Neural crest cell (in vitro differentiated cells): ENCODE results near the gene RACK1. TPM values are rescaled to one million over a fixed set of nuclear protein-coding genes. Genes with fewer than 3 reads are reported as not detected.
A peak's percentile ranks its signal among the peaks of the same experiment; 100 is the strongest.

Experiments
- DNase-seq: peaks from one replicate; pipeline ENCODE4 v3.0.0; 2021; ENCODE audit warnings: low read depth, mixed read lengths, low spot score
- H3K27ac Mint-ChIP-seq: one replicate; pipeline ENCODE4 v1.8.0; 2021; ENCODE audit warnings: mild to moderate bottlenecking, mixed read lengths; ENCODE audit not compliant: unreplicated experiment
- H3K27me3 Mint-ChIP-seq: 2 replicates; pipeline ENCODE4 v1.8.0; 2021; ENCODE audit warnings: low read depth, mild to moderate bottlenecking, mixed read lengths
- H3K36me3 Mint-ChIP-seq: 2 replicates; pipeline ENCODE4 v1.8.0; 2021; ENCODE audit warnings: low read depth, mild to moderate bottlenecking, mixed read lengths
- H3K4me1 Mint-ChIP-seq: 2 replicates; pipeline ENCODE4 v1.8.0; 2021; ENCODE audit warnings: mixed read lengths
- H3K4me3 Mint-ChIP-seq: one replicate; pipeline ENCODE4 v1.8.0; 2021; ENCODE audit warnings: mild to moderate bottlenecking, mixed read lengths
- H3K9me3 Mint-ChIP-seq: 2 replicates; pipeline ENCODE4 v1.8.0; 2021; ENCODE audit warnings: mixed read lengths
- total RNA-seq: library from RNA; stranded (reverse); gene quantifications from 2 replicates; pipeline ENCODE4 v1.2.1, GENCODE V29; 2021
- TF ChIP-seq, protein P1 (sequence below): fragments of 200-600 bp; sonication (generic); conservative IDR thresholded peaks from 2 replicates; pipeline ENCODE4 v1.5.0; 2021; ENCODE audit warnings: antibody characterized with exemption, mild to moderate bottlenecking

Gene RACK1
- total RNA-seq, 1 donor from 2014 or later, result 2,359 TPM

DNA sequence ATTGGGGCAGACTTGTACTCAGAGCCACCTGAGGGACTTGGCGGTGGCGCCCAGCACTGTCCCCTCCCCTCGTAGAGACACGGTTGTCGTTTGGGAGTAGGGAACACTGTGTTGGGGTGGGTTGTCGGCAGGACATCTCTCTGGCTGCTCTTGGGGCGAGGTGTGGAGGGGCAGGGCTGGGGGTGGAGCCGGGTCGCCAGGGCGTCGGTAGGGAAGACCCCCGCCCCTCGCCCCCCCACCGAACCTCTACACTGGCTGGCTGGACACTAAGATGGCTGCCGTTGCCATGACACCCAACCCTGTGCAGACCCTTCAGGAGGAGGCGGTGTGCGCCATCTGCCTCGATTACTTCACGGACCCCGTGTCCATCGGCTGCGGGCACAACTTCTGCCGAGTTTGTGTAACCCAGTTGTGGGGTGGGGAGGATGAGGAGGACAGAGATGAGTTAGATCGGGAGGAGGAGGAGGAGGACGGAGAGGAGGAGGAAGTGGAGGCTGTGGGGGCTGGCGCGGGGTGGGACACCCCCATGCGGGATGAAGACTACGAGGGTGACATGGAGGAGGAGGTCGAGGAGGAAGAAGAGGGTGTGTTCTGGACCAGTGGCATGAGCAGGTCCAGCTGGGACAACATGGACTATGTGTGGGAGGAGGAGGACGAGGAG lies 19.8 kb downstream of the RACK1 start:
- DNase-seq, result peak; percentile 64
- TF ChIP-seq, protein P1, sequence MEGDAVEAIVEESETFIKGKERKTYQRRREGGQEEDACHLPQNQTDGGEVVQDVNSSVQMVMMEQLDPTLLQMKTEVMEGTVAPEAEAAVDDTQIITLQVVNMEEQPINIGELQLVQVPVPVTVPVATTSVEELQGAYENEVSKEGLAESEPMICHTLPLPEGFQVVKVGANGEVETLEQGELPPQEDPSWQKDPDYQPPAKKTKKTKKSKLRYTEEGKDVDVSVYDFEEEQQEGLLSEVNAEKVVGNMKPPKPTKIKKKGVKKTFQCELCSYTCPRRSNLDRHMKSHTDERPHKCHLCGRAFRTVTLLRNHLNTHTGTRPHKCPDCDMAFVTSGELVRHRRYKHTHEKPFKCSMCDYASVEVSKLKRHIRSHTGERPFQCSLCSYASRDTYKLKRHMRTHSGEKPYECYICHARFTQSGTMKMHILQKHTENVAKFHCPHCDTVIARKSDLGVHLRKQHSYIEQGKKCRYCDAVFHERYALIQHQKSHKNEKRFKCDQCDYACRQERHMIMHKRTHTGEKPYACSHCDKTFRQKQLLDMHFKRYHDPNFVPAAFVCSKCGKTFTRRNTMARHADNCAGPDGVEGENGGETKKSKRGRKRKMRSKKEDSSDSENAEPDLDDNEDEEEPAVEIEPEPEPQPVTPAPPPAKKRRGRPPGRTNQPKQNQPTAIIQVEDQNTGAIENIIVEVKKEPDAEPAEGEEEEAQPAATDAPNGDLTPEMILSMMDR, result no peak
- H3K27ac Mint-ChIP-seq, result peak overlapping the region; percentile 99
- H3K9me3 Mint-ChIP-seq, result peaks cover 6% of the 10 kb centered on the region
- peaks cover 40% of the 10 kb centered on the region for H3K27me3 Mint-ChIP-seq
- peaks cover 42% of the 10 kb centered on the region for H3K4me1 Mint-ChIP-seq
- peaks cover 11% of the 10 kb centered on the region for H3K36me3 Mint-ChIP-seq
- H3K4me3 Mint-ChIP-seq, result peak overlapping the region; percentile 95

DNA sequence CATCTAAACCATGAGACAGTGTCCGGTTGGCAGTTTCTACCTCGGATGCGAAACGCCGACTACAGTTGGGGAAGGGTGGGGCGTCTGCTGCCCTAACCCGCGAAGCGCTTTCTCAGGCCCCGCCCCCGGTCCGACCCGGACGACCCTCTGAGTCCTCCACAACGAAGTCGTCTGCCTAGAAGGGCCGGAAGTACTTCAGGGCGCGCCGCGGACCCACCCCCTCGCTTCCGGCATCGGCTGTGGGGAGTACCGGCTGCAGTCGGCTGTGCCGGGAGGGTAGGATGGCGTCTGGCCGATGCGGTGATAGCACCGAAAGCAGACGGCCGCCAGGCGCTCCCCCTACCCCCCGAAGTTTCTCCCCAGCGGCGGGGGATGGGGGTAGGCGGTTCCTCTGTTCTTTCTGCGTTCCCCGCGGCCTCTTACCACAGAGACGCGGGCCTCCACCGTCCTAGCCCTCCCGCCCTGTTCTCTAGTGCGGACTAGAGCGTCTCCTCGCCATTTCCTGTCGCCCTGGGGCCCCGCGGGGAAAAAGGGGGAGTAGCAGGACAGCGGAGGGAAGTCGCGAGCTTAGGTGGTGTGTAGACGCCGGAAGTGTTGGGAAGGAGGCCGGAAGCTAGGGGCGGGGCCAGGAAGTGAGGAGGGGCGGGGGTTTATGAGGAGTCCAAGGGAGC lies 20.5 kb downstream of the RACK1 start, which contains the start of gene TRIM41:
Gene TRIM41, plus strand, starts transcription at position 224 of the 671 bp plus-strand sequence. CDS start 719 bp downstream, outside the sequence.
- H3K9me3 Mint-ChIP-seq, result peaks cover 6% of the 10 kb centered on the region
- H3K4me3 Mint-ChIP-seq, result peak within 1 kb of the TSS; percentile 95
- TF ChIP-seq, protein P1, result peak; percentile 9
- peaks cover 46% of the 10 kb centered on the region for H3K27me3 Mint-ChIP-seq
- peaks cover 11% of the 10 kb centered on the region for H3K36me3 Mint-ChIP-seq
- H3K27ac Mint-ChIP-seq, result peak within 1 kb of the TSS; percentile 99
- peaks cover 44% of the 10 kb centered on the region for H3K4me1 Mint-ChIP-seq
- peak; percentile 97 for DNase-seq

DNA sequence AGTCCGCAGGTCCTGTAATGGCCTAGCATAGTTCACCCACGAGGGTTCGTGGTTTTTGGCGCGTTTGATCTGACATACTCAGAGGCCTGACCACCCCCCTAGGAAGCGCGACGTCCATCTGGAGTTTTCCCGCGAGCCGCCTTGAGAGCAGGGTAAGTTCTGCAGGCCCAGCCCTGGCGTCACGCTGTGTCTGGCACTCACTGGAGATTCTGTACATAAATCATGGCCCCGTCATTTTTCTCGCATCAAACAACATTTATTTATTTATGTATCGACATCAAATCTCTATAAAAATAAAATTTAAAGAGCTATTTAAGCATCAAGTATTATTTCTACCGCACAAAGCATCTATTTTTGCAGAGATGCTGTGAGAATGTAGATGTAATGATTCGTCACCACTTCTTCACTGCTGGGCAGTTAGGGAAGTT lies 21.1 kb downstream of the RACK1 start:
- TF ChIP-seq, protein P1, result peak; percentile 46
- H3K4me3 Mint-ChIP-seq, result peak overlapping the region; percentile 95
- H3K9me3 Mint-ChIP-seq, result peaks cover 9% of the 10 kb centered on the region
- no peak for DNase-seq
- peak overlapping the region; percentile 96 for H3K27ac Mint-ChIP-seq
- peaks cover 13% of the 10 kb centered on the region for H3K36me3 Mint-ChIP-seq
- H3K4me1 Mint-ChIP-seq, result peaks cover 49% of the 10 kb centered on the region
- peaks cover 52% of the 10 kb centered on the region for H3K27me3 Mint-ChIP-seq

DNA sequence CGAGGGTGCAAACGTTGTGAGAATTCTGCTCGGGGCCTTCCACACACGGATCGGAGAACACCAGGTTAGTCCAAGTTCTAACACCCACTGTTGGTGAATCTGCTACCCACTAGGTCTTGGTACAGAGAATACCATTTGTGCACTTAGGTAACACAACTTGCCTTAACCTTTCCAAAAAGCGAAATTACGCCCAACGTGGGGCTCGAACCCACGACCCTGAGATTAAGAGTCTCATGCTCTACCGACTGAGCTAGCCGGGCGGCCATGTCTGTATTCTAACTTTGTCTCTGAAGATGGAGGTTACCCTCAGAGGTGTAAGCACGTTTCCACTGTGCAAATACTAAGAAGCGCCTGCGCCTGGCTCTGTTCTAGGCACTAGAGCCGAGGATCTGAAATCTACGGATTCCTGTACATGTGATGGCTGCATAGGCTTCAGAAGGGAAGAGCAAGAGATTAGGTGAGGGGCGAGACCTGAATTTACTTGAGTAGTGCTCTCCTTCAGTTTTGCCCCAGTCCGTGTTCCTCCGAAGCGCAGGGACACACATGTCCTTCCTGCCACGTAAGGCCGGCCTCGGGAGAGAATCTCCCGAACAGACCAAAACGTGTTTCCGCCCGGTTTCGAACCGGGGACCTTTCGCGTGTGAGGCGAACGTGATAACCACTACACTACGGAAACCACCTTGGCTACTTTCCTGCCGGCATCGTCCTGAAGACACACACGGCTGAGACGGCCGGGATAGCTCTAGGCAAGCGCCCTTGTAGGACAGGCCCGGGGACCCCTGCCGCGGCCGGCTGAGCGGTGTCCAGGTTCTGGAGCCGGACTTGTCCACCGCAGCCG lies 21.7 kb downstream of the RACK1 start:
- Mint-ChIP-seq H3K36me3 (peaks cover 13% of the 10 kb centered on the region), H3K4me1 (peaks cover 56% of the 10 kb centered on the region), H3K27ac (peak overlapping the region; percentile 96), H3K4me3 (peak overlapping the region; percentile 95), H3K27me3 (peaks cover 58% of the 10 kb centered on the region), H3K9me3 (peaks cover 9% of the 10 kb centered on the region)
- DNase-seq, result peak; percentile 98
- TF ChIP-seq, protein P1, result no peak

DNA sequence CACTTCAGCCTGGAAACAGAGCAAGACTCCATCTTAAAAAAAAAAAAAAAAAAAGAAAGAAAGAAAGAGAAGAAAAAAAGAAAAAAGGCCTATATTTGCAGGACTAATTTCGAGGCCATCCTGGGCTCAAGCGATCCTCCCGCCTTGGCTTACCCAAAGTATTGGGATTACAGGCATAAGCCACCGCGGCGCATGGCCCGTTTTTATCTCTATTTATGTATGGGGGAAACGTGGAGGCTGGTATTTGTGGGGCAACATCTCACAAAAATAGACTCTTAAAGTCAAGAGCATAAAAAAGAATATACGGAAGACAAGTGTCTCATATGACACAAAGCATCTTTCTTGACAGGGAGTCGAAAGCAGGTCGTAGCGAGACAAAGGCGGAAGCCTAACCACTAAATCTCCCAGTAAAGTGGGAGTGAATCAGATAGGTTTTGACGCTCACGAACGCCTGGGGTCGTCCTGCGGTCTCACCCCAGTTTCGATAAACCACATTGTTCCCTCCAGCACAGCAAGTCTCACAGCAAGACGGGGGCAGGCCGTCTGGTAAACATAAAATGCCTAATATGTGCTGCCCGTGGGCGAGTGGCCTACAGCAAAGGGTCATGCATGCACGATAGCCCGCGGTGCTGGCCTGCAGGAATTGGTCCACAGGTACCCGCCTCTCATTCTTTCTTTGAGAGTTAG lies 22.5 kb downstream of the RACK1 start:
- TF ChIP-seq, protein P1, result no peak
- no peak for DNase-seq
- Mint-ChIP-seq H3K4me1 (peaks cover 59% of the 10 kb centered on the region), H3K4me3 (peak overlapping the region; percentile 95), H3K9me3 (peaks cover 9% of the 10 kb centered on the region), H3K27me3 (peaks cover 65% of the 10 kb centered on the region), H3K36me3 (peaks cover 13% of the 10 kb centered on the region), H3K27ac (no peak overlapping the region)
